HepG2 (cell line): ENCODE measurements around the gene RBM12. TPM values are rescaled to one million over a fixed set of nuclear protein-coding genes. Genes with fewer than 3 reads are reported as not detected.

Source experiments
- ARID4A ChIP-seq: sonication (generic); formaldehyde crosslinking; IDR thresholded peaks from 2 replicates; pipeline ENCODE4 v1.5.0; 2020; ENCODE audit warnings: mild to moderate bottlenecking, missing genetic modification reagents, borderline replicate concordance
- HHEX ChIP-seq: IDR thresholded peaks from 2 replicates; pipeline ENCODE4 v1.6.1; 2016; ENCODE audit warnings: control low read depth
- ISL2 ChIP-seq: sonication (generic); formaldehyde crosslinking; IDR thresholded peaks from 2 replicates; pipeline ENCODE4 v1.5.0; 2020; ENCODE audit warnings: missing genetic modification reagents
- KLF13 ChIP-seq: sonication (generic); formaldehyde crosslinking; IDR thresholded peaks from 2 replicates; pipeline ENCODE4 v1.4.0; 2020; ENCODE audit warnings: mild to moderate bottlenecking, missing genetic modification reagents
- MTERF4 ChIP-seq: sonication (generic); formaldehyde crosslinking; IDR thresholded peaks from 2 replicates; pipeline ENCODE4 v1.8.0; 2023; ENCODE audit warnings: mild to moderate bottlenecking, missing genetic modification reagents
- MXD3 ChIP-seq: IDR thresholded peaks from 2 replicates; pipeline ENCODE4 v1.6.1; 2016; ENCODE audit warnings: mild to moderate bottlenecking, missing biosample characterization, missing genetic modification reagents
- NFYB ChIP-seq: sonication (generic); formaldehyde crosslinking; IDR thresholded peaks from 2 replicates; pipeline ENCODE4 v1.4.0; 2020; ENCODE audit warnings: missing genetic modification reagents
- NR2F2 ChIP-seq: IDR thresholded peaks from 2 replicates; pipeline ENCODE4 v1.6.1; 2012; ENCODE audit warnings: low read depth, inconsistent platforms, borderline replicate concordance
- PHF20 ChIP-seq: sonication (generic); formaldehyde crosslinking; IDR thresholded peaks from 2 replicates; pipeline ENCODE4 v1.5.0; 2020; ENCODE audit warnings: mild to moderate bottlenecking, missing genetic modification reagents
- POLR2A ChIP-seq, 2 experiments: IDR thresholded peaks; 2 replicates each; pipeline ENCODE4 v1.6.1; 2011; ENCODE audit warnings: low read depth in 2 of 2, low read length in 2 of 2, mild to moderate bottlenecking in 1 of 2, moderate library complexity in 1 of 2; ENCODE audit not compliant: insufficient read depth in 1 of 2
- TARDBP ChIP-seq: sonication (generic); formaldehyde crosslinking; IDR thresholded peaks from 2 replicates; pipeline ENCODE4 v1.8.0; 2022; ENCODE audit warnings: mild to moderate bottlenecking, missing genetic modification reagents
- TGIF2 ChIP-seq: IDR thresholded peaks from 2 replicates; pipeline ENCODE4 v1.6.1; 2016; ENCODE audit warnings: control low read depth, missing compliant biosample characterization
- TSC22D2 ChIP-seq: sonication (generic); formaldehyde crosslinking; IDR thresholded peaks from 2 replicates; pipeline ENCODE4 v1.5.1; 2020; ENCODE audit warnings: missing genetic modification reagents, mild to moderate bottlenecking, borderline replicate concordance
- ZBTB33 ChIP-seq: sonication (generic); formaldehyde crosslinking; IDR thresholded peaks from 2 replicates; pipeline ENCODE4 v1.4.0; 2020; ENCODE audit warnings: missing genetic modification reagents
- ZKSCAN5 ChIP-seq: sonication (generic); formaldehyde crosslinking; IDR thresholded peaks from 2 replicates; pipeline ENCODE4 v1.5.1; 2020; ENCODE audit warnings: mild to moderate bottlenecking, missing genetic modification reagents
- ZNF124 ChIP-seq: sonication (generic); formaldehyde crosslinking; IDR thresholded peaks from 2 replicates; pipeline ENCODE4 v1.4.0; 2020; ENCODE audit warnings: missing genetic modification reagents
- ZNF280D ChIP-seq: sonication (generic); formaldehyde crosslinking; IDR thresholded peaks from 2 replicates; pipeline ENCODE4 v1.5.1; 2020; ENCODE audit warnings: mild to moderate bottlenecking, missing genetic modification reagents
- ZNF737 ChIP-seq: sonication (generic); formaldehyde crosslinking; IDR thresholded peaks from 2 replicates; pipeline ENCODE4 v1.5.0; 2020; ENCODE audit warnings: missing genetic modification reagents, mild to moderate bottlenecking, borderline replicate concordance
- ZNF772 ChIP-seq: sonication (generic); formaldehyde crosslinking; IDR thresholded peaks from 2 replicates; pipeline ENCODE4 v1.5.0; 2020; ENCODE audit warnings: mild to moderate bottlenecking, missing genetic modification reagents
- polyA plus RNA-seq, 8 experiments: library from polyadenylated mRNA; depleted of rRNA in 3 of 8; stranded (reverse) in 7 of 8; unstranded in 1 of 8; fragments of >200 nt; fragmentation: Illumina TruSeq in 4 of 8; extraction: Trizol in 4 of 8; gene quantifications; 2 replicates each; pipeline versions ENCODE4 v1.2.1 to v1.2.3, GENCODE V29; 2011 to 2016; ENCODE audit warnings: low read depth in 4 of 8, missing spikeins in 1 of 8, mixed read lengths in 1 of 8; ENCODE audit not compliant: insufficient read depth in 1 of 8
- total RNA-seq, 5 experiments: library from RNA; depleted of rRNA; stranded (reverse); fragments of >200 nt; fragmentation: Illumina TruSeq; extraction: Trizol; gene quantifications; 2 replicates each; pipeline ENCODE4 v1.2.3, GENCODE V29; 2016; ENCODE audit warnings: low read depth in 1 of 5

Gene RBM12
- total and polyA plus RNA-seq, 2 of the 13 experiments (the other 11 are each of a cell fraction or from before 2014, with no cell fraction given), result 97.9 to 104 TPM

- TF ChIP-seq ARID4A (CRISPR knock-in tag) (peak; percentile 88), ZNF280D (CRISPR knock-in tag) (no peak), ZKSCAN5 (CRISPR knock-in tag) (peak; percentile 86), NR2F2 (no peak; the same call in 1 of the 2 replicates), TARDBP (peak; percentile 13; the same call in 1 of the 2 replicates), ISL2 (CRISPR knock-in tag) (peak; percentile 93), MTERF4 (peak; percentile 99), ZNF737 (CRISPR knock-in tag) (no peak), NFYB (CRISPR knock-in tag) (no peak), ZNF124 (peak; percentile 84), KLF13 (peak; percentile 76; the same call in 1 of the 2 replicates), TGIF2 (CRISPR knock-in tag) (peak; percentile 98), HHEX (CRISPR knock-in tag) (no peak), PHF20 (no peak; the same call in 1 of the 2 replicates), TSC22D2 (CRISPR knock-in tag) (peak; percentile 95; the same call in 1 of the 2 replicates), ZBTB33 (peak; percentile 29; the same call in 1 of the 2 replicates), ZNF772 (CRISPR knock-in tag) (peak; percentile 84), MXD3 (CRISPR knock-in tag) (peak; percentile 99), POLR2A (IDR thresholded peaks at IDR 0.05; ENCODE audit: insufficient read depth in 1 of 2, low read depth in 2 of 2, low read length in 2 of 2) (peak; percentile 85 to 90)
These were observed 48.8 kb downstream of the RBM12 start, which contains the start of gene SPAG4 (continued) for GRCh38 chr20:35615667-35616464.
